Activated naive CD4-positive, alpha-beta T cell (primary cell): ENCODE measurements around the gene XPOT.

Experiments used
- DNase-seq, 4 experiments: peaks; one replicate each; lab custom pipeline; 2025; lab: John Stamatoyannopoulos, UW

Gene XPOT

DNA sequence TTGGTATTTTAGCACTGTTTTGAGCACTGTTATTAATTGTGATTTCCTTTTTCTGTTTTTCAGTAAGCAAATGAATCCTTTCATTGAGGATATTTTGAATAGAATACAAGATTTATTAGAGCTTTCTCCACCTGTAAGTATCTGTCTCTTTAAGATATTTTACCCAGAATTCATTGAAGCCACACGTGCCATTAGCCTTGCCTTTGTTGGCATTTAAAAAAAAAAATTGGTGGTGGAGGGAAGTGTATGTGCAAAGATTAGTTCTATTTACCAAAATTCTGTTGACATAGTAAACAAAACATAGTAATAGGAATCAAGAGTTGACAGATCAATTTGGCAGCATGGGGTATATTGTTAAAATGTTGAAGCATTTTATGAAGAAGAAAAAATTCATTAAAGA, 23.8 kb downstream of the XPOT start:
- DNase-seq: no peak

- DNase-seq: no peak
Observed at GRCh38 chr12:64428956-64429355, 24.8 kb downstream of the XPOT start.

- DNase-seq: no peak
Observed at GRCh38 chr12:64430886-64431285, 26.7 kb downstream of the XPOT start.

DNA sequence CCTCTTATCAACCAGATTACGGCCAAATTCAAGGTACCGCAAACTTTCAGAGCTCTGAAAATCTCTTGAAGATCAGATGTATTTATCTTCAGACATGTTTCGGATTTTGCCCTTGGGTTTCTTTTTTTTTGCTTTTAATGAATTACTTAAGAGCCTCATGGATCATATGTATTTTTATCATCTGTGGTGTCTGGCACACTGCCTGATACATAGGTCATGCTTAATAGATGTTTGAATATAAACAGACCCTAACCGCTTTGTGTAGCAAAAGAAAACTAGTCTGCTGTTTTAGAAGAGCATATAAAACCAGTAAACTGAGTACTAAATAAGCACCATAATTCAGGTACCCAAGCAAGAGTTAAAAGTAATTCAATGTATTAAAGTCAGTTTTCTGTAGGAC, 27.6 kb downstream of the XPOT start:
- no peak for DNase-seq

DNA sequence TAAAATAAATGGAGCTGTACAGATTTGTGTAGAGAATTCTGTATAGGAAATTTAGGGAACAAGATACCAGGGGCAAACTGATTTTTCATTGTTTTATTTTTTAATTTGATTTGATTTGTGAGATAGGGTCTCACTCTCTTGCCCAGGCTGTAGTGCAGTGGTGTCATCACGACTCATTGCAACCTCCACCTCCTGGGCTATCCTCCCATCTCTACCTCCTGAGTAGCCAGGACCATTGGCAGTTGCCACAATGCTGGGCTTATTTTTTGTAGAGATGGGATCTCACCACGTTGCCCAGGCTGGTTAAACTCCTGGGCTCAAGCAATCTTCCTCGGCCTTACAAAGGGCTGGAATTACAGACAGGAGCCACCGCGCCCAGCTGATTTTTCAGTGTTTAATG, 29.7 kb downstream of the XPOT start:
- DNase-seq: no peak

GRCh38 chr12:64440100-64440499, 35.9 kb downstream of the XPOT start:
- no peak for DNase-seq

DNA sequence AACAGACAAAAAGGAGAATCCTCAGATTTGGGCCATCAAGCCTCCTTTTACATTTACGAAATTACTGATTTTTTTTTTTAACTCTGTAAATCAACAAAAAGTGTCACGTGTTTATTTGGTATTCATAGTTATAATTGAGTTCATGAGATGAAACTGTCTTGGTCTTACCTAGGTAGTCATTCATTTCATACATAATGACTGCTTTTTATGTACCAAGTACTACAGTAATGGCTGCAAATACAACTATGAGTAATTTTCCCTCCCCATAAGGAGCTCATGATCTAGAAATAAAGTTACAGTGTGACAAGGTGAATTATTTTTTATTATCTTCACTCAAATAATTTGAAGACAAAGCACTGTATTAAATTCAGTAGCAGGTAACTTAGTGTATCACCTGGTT, 41.3 kb downstream of the XPOT start:
- DNase-seq: no peak

DNA sequence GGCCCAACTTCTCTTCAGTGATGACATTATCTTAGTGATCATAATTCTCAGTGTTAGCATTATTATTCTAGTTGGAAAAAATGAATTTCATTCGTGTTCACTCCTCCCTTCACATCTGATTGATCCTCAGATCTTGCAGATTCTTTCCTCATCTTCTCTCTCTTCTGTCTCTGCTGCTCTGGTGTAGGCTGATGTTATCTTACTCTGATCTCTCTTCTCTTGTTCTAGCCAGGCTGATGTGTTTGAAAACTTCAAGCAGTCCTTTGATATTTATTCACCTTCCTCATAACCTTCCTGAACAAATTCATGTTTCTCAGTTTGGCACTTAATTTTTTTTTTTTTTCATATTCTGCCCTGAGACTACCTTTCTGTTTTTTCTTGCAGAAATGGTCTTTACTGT, 42.1 kb downstream of the XPOT start:
- DNase-seq: no peak

DNA sequence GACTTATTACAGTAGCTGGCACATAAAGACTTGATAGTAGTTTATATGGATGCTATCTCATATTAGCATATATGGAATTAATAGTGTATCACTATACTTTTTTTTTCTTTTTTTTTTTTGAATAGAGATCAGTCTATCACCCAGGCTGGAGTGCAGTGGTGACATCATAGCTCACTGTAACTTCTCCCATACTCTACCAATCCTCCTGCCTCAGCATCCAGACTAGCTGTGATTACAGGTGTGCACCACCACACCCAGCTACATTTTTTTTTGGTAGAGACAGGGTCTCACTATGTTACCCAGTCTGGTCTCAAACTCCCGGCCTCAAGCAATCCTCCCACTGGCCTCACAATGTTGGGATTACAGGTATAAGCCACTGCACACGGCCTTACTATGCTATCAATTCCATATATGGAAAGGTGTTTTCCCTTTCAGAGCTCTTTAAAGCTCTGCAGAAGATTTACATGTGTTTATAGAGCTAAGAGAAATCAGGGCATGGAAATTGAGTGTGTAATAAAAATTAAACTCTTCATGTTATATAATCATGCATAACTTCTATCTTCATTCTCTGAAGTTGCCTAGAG, 46.0 kb downstream of the XPOT start:
- DNase-seq: no peak

DNA sequence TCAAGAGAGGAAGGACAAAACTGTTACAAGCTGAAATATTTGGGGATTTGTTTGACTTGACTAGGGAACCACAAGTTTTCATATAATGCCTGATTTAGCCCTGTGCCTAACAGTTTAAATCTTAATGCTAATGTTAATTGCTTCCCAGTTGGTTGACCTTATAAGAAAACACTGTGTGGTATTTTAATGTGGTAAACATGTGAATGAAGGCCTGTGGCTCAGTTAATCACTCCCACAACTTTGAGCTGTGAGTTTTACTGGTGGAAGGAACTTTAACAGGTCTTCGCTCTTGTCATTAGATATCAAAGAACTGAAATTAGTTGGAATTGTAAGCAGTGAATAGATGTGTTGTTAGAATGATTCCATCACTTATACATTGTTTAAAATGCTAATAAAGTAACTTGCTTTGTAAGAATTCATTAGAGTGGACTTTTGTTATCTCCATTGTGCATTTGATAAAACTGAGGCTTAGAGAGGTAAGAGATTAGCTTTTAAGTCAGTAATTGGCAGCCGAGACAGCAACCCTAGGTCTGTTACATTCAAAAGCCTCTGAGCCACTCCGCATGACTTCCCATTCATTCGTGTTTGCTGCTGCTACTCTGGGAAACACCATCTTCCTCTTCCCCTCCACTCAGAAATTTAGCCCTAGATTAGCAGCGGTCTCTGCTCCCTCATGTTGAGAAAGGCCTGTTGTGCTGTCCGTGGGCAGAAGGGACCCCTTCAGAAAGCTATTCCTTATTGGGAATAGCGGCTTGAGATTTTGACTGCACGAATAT, 46.7 kb downstream of the XPOT start:
- no peak for DNase-seq

- DNase-seq: peak; percentile 22 to 38 (median 33)
Observed at GRCh38 chr12:64451687-64452558, 47.7 kb downstream of the XPOT start, which contains the start of gene TBK1. TSS of gene TBK1 (plus strand) at chr12:64452120. CDS start at chr12:64455871, 3,751 bp downstream.

DNA sequence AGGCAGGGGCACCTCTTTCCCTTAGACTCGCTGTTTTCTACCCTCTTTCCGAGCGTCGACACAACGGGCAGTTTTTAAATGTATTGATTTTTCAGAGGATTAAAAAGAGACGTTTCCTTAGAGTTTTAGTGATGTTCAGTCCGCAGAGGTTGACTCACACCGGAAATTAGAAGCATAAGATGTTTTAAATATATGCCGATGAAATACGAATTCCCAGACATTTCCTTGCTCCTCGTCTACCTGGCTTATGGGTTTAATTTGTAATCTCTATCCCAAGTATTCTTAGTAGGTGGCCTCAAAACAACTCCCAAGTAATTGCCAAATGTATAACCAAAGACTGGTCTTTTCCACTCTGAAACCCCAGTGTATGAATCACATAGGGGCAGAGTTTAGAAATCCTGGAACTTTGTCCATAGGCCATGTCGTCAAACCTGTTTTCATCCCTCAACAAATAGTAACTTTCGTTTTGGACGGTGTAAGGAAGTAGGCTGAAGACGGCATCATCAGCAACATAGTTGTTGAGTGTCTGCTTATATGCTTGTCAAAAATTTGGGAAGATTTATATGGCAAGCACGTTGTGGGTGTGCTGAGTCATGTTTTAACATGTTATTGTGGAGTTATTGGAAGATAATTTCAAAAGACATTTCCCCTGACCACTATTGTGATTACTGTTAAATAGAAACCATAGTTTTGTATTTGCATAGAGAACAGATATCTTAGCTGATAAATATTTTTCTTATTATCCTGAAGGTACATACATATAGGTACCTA, 48.6 kb downstream of the XPOT start:
- no peak for DNase-seq

- no peak for DNase-seq
Observed at GRCh38 chr12:64455506-64455905, 51.3 kb downstream of the XPOT start.

DNA sequence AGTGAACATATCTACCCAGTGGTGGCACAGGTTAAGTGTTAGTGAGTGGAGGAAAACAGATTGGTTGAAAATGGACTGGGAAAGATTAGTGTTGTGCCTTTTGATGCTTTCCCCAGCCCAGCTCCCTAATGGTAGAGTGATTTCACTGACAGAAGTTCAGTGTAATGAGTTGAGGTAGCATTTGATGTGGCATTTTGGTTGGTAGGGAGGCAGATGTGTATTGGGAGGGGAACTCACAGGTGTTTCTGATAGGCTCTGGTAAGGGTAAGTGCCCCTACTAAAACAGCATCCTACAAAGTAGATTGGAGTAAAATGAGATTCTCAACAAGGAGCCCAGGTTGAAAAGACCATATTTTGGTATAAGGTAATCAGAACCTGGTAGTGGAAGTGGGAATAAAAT, 51.9 kb downstream of the XPOT start:
- no peak for DNase-seq

DNA sequence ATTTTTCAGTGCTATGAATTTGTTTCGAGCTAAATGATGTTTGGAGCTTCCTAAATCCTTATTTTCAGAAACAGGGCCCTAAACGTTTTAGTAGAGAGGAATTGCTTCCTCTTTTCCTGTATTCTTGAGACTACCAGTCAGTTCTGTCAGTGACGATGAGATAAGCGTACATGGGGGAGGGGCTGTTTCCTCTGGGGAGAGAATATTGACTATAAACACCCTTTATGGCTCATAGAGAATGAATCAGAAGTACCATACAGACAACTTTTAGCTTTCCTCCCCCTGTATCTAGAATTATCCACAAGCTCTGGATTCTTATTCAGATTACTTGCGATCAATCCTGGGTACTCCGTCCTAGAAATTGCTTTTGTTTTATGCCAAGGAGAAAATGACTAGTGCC, 52.8 kb downstream of the XPOT start:
- no peak for DNase-seq

DNA sequence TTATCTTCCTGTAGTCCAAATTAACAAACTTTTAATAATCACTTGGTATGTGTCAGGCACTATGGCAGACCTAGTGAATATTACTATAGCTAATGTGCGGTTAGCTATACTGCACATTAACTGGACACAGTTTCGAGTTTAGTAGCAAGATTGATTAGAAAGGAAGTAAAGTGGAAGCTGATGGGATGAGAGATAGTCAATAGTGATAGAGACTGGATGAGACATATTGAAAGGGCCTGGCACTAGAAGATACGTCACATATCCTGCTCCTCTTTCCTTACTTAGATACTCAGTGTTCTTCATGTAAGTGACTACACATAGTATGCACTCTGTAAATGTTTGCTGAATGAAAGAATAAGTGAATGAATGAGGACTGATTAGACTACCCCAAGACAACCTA, 53.3 kb downstream of the XPOT start:
- no peak for DNase-seq

- no peak for DNase-seq
Observed at GRCh38 chr12:64457923-64458322, 53.7 kb downstream of the XPOT start.

- DNase-seq: no peak
Observed at GRCh38 chr12:64459394-64459891, 55.3 kb downstream of the XPOT start.

DNA sequence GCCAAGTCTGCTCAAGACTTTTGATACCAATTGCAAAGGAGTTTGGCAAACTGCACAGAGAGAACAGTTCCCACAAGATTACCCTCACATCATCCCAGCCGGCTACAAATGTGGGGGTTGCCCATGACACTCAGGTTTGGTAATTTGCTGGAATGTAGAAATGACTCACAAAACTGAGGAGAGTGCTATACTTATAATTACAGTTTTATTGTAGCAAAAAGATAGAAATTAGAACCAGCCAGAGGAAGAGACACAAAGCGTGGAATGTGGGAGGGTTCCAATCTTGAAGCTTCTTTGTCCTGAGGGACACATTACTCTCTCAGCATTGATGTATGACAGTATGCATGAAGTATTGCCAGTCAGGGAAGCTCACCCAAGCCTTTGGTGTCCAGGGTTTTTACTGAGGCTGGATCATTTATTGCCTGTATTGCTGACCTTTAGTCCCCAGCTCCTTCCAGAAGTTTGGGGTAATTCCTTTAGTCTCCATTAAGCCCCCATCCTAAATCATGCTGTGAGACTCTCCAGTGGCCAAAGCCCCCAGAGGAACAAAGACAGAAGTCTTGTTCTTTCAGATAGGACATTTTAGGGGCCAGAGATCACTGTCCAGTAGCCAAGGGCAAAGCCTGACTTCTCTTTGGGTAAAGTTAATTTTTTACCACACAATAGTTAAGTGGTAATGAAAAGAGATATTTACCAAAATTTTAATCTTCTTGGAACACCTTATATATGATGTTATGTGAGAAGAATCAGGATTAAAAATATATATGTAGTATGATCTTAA, 57.6 kb downstream of the XPOT start:
- no peak for DNase-seq

DNA sequence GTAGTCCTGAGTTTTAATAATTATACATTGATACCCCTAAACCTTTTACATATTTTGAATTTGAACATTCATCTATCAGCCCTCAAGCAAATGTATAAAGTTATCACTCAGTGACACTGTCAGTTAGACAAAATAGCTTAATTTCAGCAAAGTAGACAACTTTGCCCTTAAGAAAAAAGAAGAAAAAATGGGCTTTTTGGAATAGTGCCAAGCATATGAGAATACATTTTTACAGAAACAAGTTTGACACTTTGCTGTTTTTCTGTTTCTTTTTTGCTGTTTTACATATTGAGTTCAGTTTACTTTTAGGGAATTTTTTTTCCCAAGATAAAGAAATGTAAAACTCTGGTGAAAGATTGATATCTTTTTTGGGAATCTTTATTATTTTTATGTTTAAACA, 62.0 kb downstream of the XPOT start:
- no peak for DNase-seq

DNA sequence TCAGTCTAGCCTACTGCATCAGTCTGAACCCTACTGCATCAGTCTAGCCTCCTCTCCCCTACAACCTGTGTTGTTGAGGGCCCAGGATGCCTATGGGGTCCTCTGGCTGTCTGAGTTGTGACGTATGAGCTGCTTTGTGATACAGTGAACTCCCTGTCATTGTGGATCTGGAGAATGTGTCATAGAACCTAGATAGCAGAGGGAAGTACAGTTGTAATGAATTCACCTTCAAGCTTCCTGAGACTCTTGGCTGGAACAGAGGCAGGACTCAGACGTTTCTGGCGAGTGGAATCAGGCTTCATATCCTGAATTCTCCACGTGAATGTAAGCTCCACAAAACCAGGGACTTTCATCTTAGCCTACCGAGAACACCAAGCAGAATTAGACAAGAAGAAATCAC, 64.8 kb downstream of the XPOT start:
- DNase-seq: no peak
